Fibroblast of skin of back (primary cell): ENCODE results near the gene STIMATE.
A peak's percentile ranks its signal among the peaks of the same experiment; 100 is the strongest.

Source experiments
- DNase-seq: peaks from one replicate; pipeline ENCODE4 v3.0.0-alpha.2; 2013

The STIMATE gene

DNA sequence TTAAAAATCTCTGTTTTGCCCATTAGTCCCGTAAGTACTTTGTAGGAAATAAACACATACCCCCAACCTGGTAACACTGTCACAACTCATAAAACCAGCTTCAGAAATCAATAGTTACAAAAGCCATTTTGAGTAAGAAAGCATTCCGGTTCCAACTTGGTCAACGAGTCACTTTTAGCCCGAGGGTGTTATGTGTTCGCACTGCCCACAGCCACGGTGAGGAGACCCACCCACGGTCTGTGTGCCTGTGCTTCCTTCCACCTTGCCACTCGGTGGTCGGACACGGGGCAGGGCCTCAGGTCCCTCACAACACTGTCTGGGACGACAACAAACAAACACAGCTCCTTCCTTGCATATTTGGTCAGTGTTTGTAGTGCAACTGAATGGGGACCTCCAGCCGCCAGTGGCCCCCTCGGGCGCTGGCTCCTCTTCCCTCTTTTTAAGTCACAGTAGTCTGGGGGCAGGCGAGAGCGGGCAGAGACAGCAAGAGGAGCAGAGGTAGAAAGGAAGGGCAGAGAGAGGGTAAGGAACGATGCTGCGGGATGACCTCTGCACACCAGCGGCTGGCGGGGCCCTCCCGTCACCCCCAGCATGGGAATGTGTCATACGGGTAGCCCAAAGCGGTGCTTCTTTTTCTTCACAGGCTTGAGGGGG lies 57.3 kb downstream of the STIMATE start:
- DNase-seq: no peak

DNA sequence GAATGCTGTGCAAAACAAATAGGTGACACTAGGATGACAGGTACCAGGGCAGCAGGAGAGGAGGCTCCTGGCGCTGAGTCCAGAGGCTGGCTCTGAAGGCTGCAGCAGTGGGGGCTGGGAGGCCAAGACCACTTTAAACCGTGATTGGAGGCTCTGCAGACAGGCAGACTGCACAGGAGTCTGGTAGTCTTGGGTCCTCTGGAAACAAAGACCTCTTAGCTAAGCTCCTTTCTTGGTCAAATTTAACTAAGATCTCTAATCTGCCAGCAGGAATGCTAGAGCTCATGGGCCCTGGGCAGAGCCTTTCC lies 58.1 kb downstream of the STIMATE start:
- DNase-seq: no peak

DNA sequence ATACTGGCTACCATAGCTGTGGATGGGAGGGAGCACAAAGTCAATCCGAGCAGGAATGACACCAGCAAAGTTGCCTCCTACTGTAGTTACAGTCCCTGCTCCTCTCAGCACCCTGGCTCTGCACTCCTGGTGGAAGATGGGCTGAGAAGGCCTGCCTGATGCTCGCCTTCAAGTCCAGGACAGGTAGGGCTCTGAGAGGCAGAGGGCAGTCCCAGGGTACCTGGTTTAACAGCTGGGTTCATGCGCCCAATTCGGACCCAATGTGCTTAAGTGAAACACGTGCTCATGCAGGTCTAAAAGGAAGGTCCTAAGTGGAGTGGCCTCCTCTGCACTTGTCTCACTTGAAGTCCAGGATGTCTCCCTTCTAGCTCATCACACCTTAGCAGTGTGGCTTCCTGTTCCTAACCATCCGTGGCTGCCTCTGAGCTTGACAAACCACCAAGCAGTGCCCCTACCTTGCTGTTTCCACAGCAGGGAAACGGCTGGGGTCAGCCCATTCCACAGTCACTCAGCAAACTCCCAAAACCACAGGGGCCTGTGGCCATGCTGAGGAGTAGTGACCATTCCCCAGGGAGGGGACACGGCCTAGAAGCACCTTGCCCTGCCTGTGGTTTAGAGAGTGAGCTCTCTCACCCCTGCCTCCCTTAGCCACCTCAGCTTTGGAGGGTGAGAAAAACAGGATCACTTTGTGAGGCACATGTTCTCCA lies 58.6 kb downstream of the STIMATE start:
- no peak for DNase-seq

DNA sequence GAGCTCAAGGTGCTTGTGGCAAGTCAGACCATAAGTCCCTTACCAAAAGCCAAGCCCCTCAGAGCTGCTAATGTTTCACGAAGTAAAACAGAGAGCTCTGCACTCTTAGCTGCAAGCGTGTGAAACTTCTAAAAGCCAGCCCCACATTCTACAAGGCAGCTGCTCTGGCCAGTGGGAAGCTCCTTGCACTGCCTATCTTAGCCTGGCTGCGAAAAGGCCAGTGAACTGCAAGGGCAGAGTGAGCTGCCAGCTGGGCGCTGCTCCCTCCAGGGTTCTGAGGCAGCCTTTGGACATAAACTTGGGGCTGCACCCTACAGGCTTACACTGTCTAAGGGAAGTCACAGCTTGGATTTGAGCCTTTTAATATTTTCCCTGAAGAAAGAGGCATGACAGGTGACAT lies 60.4 kb downstream of the STIMATE start:
- no peak for DNase-seq

DNA sequence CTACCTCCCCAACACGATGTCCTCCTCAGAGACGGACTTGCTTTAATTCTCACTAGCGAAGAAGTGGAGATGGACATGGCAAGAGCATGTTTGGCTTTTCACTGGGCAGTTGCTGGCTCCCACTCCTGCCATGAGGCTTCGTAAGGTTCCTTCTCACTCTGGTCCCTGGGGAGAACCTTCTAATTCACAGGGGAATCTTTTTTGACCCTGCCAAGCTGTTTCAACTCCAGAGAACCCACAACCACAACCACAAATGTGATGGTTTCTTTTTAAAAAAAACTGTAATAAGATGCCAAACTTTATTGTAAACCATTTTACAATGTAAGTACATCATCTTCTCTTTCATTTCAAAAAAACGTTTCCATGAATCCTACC lies 60.9 kb downstream of the STIMATE start:
- no peak for DNase-seq

DNA sequence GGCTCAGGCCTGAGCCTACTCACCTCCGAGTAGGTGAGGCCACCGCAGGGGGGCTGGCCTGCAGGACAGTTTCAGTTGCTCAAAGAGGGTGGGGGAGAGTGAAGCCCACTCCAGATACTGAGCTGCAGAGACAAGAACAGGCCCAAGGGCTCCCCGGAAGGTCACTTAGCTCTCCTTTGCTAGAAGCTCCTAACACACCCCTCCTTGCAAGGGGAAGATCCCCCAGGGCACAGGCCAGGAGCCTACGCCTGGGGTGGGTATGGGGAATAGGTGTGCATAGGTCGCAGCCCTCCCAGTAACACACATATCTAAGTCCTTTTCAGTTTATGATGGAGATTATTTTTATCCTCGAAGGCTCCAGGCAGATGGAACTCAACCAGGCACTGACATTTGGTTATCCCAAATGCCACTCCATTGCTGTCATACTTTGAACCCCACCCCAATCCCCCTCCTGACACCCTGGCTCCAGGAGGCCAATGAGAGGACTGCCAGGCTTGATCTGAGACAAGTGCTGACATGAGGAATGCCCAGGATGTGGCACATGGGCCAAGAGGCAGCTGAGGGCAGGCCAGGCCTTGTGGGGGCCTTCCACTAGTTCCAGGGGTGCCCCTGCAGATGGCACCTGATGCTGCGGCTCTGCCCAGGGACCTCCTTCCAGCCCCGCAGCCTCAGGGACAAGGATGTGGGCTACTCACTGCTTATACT lies 61.4 kb downstream of the STIMATE start:
- DNase-seq: no peak

DNA sequence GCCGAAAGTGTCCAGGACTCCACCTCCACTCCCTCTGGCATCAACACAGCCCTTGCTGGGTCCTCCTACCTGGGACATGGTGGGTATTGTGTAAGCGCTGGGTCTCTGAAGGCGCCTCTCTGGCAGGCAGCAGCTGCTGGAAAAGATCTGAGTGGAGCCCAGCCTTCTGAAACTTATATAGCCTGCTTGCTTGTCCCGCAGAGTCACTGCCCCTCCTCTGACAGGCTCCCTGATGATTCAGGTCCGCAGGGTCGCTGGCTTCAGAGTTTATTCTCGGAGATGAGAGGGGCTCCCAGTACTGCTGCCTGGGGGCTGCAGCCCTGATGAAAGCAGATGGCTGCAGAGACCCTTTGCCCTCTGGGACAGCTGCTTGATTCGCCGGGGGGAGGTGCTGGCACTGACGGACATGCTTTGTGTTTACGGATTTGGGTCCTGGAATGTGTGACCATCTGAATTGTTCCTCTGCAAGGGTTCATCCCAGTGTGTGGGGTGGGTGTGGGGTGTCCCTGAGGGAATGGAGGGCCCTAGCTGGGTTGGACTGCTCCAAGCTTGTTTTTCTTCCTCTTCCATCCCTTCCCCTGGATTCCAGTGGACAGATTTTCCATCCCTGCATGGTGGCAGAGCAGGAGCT lies 62.4 kb downstream of the STIMATE start, which contains the start of gene MUSTN1:
TSS of gene MUSTN1 (minus strand) at position 149 of the 631 bp plus-strand sequence. CDS start at position 78, 71 bp downstream.
- peak; percentile 44 for DNase-seq

DNA sequence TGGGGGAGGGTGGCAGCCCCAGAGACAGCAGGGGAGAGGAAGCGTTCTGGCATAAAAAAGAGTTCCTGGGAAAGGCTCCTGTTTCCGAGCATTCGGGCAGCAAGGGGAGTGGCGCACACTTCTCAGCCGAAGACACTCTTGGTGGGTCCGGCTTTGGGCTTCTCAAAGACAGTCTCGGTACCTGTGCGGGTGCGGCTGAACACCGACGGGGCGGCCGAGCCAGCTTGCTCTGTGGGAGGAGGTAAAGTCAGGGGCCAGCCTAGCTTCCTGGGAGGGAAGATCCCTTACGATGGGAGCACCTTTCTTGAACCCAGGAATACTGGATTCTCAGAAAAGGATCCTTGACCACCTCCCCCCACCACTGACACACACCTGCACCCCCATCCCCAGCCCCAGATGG lies 64.1 kb downstream of the STIMATE start:
- DNase-seq: no peak

DNA sequence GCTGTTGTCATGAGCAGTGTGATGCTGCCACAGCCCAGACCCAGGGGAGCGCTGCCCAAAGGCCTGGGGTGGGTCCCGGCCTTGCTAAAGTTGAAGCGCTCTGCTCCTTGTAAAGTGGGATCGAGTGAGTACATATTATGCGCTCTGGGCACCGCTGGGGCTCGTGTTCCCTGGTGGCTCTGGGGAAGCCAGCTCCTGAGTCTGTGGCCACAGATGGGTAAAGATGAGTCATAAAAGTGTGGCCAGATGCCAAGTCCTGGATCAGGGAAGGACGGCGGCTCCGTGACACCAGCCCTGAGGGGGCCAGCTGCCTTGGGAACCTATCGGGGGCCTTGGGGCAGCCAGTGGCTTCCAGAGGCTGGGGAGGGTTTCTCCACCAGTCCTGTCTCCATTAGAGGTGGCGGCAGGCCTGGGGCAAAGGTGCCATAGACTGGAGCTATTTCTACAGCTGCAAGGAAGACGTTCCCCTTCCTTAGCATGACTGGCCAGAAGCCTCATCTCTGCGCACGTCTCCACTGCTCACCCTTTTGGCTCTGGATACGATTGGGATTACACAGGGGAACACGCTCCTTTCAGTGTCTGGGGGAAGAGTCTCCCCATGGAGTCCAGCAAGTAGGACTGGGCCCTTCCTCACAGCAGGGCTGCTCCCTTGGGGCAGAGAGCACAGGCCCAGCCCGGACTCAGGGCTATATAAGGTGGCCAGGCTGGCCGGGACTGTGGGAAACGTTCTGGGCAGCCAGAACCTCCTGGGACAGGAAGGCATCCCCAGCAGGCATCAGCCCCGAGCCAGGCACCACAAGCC lies 65.6 kb downstream of the STIMATE start:
- peak; percentile 89 for DNase-seq

DNA sequence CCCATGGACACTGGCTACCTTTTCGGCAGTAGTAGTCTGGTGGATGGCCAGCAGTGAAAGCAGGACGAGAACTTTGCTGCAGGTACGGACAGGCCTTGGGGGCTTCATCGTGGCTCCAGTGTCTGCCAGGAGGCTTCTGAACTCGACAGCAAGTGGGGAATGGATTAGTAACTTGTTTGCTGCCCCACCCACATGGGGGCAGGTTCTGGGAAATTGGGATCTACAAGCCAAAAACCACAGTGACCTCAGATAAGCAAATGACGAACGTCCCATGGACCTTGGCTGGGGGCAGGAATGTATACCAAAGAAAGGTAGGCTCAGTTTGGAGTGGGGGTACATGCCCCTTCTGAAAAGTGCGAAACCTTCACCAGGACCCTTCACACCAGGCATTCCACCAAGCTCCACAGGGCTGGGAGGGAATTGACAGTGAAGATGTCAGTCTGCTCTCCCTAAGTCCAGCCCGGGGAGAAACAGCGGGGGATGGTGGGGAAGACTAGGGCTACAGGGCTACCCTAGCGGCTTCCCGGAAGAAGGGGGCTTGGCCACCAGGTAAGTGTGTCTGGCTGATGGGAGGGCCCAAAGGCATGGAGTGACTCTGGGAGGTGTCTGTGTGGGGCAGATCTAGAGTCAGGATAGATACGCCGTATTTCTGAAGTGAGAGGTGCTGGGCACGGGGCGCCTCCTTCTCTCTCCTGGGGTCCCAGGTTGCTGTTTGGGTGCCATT lies 66.7 kb downstream of the STIMATE start, which contains the start of gene ITIH4:
TSS of gene ITIH4 (minus strand) at position 138 of the 724 bp plus-strand sequence. CDS start at position 108, 30 bp downstream.
- DNase-seq: no peak

DNA sequence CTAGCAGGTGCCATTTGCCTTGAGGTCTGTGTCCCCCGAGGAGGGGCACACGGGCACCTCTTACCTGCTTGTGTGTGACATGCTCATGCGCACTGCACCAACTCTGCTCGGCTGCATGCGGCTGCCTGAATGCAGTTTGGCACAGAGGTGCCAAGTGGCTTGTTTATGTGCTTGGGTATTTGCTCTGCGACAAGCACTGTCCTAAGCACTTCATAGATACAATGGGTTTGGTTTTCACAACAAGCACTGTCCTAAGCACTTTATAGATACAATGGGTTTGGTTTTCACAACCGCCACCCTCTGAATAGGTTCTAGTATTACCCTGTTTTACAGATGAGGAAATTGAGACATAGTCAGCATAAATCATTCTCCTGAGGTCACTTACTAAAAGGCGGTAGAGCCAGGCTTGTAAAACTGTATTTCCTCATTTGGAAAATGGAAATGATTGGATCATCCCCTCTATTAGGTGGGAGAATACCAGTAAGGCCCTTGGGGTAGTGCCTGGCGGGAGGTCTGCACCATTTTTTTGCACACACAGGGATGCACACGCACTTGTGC lies 67.4 kb downstream of the STIMATE start:
- no peak for DNase-seq

DNA sequence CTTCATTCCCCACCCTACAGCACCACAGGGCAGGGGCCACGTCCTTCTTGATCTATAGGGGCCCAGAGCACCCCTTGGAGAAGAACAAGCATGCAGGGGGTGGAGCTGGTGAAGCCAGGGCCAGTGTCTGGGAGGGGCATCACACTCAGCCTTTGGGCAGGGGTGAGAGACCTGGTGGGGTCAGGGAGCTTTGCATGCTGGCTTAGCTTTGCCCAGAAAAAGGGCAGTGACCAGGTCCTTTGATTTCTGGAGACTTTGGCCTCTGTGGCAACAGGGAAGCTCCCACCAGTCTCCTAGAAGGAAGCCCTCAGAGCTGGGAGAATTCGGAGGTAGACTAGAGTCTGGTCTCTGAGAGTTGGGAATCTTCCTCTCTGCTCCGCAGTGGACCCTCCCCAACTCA lies 67.9 kb downstream of the STIMATE start:
- DNase-seq: no peak

DNA sequence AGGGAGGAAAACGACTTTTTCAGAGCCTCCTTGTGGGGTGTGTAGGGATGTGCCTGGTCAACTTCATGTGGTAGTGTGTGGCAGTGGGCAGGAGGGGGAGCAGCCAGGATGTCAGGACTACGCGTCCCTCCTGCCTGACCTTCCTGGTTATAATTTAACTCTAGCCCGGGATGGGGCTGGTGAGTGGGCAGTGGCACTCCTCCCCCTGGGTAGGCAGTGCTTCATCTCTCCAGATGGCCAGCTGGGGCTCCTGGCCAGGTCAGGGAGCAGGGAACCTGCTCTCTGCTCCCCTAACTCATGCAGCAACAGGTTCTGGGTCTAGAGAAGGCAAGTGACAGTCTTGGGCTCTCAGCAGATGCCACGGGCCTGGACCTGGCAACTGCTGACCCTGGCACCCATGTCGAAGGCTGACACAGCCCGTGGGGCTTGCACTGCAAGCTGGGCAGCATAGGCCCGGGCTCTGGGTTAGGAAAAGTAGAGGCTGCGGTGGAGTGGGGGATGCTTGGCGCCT lies 69.4 kb downstream of the STIMATE start:
- DNase-seq: no peak

DNA sequence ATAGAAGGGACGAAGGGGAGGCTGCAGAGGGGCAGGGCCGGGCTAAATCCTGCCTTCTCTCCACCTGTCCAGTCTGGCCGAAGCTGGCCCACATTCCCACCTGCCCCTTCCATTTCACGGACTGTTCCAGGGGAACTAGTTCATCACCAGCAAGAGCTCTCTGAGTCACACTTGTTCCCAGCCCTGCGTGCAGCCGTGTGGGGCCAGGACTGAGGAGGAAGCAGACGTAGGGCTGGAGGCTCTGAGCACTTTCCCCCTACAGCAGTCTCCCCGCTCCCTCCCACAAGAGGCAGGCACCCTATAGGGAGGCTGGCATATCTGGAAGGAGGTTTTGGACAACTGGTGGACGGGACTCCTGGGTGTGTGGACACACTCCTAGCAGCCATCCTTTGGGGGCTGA lies 69.9 kb downstream of the STIMATE start:
- peak; percentile 37 for DNase-seq

DNA sequence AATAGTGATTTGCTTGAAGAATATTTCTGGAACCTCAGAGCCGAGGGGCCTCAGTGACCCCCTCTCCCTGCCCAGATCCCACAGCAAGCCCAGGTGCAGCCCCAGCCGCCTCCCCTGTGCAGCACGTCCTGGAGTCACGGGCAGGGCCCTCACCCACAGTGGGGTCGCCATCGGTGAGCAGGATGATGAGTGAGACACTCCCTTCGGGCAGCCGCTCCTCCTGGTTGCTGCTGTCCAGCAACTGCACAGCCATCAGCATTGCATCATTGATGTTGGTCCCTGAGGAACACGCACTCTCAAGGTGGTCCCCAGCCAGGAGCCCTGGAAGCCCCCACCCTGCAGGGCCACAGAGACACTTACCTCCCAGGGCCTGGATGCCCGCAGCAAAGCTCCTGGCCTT lies 73.3 kb downstream of the STIMATE start:
- no peak for DNase-seq

DNA sequence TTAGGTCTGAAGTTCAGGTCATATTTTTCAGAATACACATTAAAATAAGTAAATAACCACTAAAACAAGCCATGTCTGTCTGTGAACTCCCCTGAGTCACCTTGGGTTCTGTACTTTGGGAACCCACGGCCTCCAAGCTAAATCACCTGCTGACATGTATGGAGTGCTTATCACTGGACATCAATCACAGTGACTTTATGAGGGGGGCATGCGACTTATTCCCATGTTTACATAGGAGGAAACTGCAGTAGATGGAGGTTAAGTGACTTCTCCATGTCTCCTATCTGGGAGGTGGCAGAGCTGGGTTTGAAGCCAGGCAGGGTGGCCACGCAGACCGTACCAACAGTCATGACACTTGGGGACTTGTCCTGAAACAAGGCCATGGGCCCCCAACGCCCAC lies 75.0 kb downstream of the STIMATE start:
- no peak for DNase-seq

DNA sequence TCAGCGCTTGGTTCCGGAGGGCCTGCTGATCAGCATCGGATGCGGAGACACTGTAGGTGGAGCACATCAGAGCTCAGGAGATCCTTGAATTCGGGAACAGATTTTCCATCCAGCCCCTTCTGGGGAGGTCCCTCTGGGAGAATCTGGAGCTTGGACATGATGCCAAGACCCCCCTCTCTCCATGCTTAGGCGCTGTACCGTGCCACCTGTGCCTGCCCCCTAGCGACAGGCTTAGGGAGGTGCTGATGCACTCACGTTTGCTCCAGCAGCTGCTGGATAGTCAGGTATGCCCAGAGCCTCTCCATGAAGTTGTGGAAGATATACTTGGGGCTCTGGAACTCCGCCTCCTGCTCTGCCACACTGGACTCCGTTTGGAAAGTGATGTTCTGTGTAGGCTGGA lies 76.6 kb downstream of the STIMATE start:
- DNase-seq: no peak

DNA sequence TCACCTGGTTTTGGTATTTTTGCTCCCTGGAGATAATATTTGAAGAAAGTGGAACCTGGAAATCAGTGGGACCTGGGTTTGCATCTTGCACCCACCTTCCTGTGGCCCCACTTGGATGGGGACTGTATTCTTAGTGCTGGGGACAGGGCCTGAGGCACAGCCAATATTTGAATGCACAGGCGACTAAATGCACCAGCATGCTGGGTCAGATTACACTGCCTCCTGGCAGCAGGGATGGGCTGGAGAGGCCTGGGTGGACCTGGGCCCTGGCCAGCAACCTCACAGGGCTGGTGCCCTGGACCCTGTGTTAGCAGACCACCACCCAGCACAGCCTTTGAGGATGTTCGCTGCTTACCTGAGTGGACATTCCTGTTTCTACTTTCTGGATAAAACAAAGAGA lies 77.4 kb downstream of the STIMATE start:
- no peak for DNase-seq

DNA sequence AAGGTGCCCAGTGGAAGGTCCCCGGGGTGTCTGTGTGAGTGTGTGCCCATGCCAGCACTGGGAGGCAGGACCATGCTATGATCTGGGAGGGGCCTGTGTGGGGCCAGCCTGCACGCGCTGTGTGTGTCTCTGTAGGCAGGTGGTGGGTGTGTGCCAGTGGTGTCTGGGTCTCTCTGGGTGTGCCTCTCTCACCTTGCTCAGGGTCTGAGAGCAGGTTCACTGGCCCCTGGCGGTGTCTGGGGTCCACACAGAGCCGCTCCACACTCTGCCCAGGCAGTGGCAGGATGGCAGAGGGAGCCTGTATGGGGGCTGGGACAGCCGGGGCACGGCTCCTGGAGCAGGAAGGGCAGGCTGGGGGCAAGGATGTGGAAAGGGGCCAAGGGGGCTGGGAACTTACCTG lies 79.5 kb downstream of the STIMATE start:
- DNase-seq: no peak

DNA sequence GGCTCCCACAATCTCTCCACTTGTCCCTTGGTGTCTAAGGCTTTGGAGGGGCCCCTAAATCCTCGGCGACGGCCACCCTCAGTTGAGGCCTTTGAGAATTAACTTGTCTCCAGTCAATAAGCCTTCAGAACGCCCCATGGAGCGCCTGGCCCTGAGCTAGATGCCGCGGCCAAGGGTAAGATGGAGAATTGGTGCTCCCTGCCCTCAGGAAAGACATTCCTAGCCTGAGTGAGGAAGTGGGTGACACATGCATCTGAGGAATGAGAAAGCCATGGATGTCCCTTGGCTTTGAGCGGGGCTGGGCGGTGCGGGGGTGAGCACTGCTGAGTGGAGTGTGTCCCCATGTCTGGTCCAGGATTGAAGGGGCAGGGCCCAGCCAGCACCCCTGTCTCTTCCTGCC lies 80.1 kb downstream of the STIMATE start:
- no peak for DNase-seq

DNA sequence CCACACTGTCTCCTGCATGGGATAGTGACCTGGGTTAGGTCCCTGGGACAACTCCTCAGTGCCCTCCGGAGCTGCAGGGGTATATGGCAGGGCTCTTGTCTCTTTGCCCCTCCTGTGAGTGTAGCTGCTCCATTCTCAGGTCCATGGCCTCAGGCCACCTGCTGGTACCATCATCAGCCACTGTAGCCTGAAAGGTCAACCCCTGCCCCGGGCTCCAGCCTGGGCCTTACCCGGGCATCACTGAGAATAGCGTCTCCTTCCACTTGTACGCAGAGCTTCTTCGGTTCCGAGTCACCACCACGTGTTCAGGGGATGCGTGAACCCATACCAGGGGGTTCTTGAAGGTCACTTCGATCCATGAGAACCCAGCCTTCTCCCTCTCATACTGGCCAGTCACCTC lies 80.7 kb downstream of the STIMATE start:
- no peak for DNase-seq
